ENCODE measurements around the gene SLC37A4.
A peak's percentile ranks its signal among the peaks of the same experiment; 100 is the strongest.

The SLC37A4 gene

GRCh38 chr11:119016216-119017009 is 14.3 kb downstream of the SLC37A4 start:
- H3K4me3 ChIP-seq (ENCODE audit: control insufficient read depth, low read depth, low read length): peak overlapping the region; percentile 98
- no peak for DNase-seq (ENCODE audit: low read depth)

GRCh38 chr11:119015054-119015611 is 15.5 kb downstream of the SLC37A4 start:
- H3K4me3 ChIP-seq (ENCODE audit: control insufficient read depth, low read depth, low read length): no peak overlapping the region
- DNase-seq (ENCODE audit: low read depth): no peak
- TF ChIP-seq, protein P1, sequence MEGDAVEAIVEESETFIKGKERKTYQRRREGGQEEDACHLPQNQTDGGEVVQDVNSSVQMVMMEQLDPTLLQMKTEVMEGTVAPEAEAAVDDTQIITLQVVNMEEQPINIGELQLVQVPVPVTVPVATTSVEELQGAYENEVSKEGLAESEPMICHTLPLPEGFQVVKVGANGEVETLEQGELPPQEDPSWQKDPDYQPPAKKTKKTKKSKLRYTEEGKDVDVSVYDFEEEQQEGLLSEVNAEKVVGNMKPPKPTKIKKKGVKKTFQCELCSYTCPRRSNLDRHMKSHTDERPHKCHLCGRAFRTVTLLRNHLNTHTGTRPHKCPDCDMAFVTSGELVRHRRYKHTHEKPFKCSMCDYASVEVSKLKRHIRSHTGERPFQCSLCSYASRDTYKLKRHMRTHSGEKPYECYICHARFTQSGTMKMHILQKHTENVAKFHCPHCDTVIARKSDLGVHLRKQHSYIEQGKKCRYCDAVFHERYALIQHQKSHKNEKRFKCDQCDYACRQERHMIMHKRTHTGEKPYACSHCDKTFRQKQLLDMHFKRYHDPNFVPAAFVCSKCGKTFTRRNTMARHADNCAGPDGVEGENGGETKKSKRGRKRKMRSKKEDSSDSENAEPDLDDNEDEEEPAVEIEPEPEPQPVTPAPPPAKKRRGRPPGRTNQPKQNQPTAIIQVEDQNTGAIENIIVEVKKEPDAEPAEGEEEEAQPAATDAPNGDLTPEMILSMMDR (conservative IDR thresholded peaks at IDR 0.05; ENCODE audit: control insufficient read depth, insufficient read depth, low read depth, low read length): peak; percentile 9

More at GRCh38 chr11:119016216-119017009, 14.3 kb downstream of the SLC37A4 start:
- TF ChIP-seq, protein P1 (conservative IDR thresholded peaks at IDR 0.05; ENCODE audit: control insufficient read depth, insufficient read depth, low read depth, low read length): no peak

GRCh38 chr11:119014209-119014924 is 16.3 kb downstream of the SLC37A4 start:
- H3K4me3 ChIP-seq (ENCODE audit: control insufficient read depth, low read depth, low read length): no peak overlapping the region
- TF ChIP-seq, protein P1 (conservative IDR thresholded peaks at IDR 0.05; ENCODE audit: control insufficient read depth, insufficient read depth, low read depth, low read length): no peak
- no peak for DNase-seq (ENCODE audit: low read depth)

- TF ChIP-seq, protein P1 (conservative IDR thresholded peaks at IDR 0.05; ENCODE audit: control insufficient read depth, insufficient read depth, low read depth, low read length): no peak
- DNase-seq (ENCODE audit: low read depth): no peak
- no peak overlapping the region for H3K4me3 ChIP-seq (ENCODE audit: control insufficient read depth, low read depth, low read length)
Observed at GRCh38 chr11:119012629-119013170, 18.0 kb downstream of the SLC37A4 start.

GRCh38 chr11:119011476-119012053 is 19.1 kb downstream of the SLC37A4 start:
- no peak overlapping the region for H3K4me3 ChIP-seq (ENCODE audit: control insufficient read depth, low read depth, low read length)
- DNase-seq (ENCODE audit: low read depth): no peak
- TF ChIP-seq, protein P1 (conservative IDR thresholded peaks at IDR 0.05; ENCODE audit: control insufficient read depth, insufficient read depth, low read depth, low read length): no peak

DNA sequence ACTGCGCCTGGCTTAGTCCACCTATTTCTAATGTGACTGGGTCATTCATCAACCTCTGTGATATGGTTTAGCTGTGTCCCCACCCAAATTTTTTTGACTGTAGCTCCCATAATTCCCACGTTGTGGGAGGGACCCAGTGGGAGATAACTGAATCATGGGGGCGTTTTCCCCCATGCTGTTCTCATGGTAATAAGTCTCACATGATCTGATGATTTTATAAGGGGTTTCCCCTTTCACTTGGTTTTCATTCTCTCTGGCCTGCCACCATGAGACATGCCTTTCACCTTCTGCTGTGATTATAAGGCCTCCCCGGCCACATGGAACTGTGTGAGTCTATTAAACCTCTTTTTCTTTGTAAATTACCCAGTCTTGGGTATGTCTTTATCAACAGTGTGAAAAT is 24.0 kb downstream of the SLC37A4 start:
- TF ChIP-seq, protein P1 (conservative IDR thresholded peaks at IDR 0.05; ENCODE audit: control insufficient read depth, insufficient read depth, low read depth, low read length): no peak
- no peak overlapping the region for H3K4me3 ChIP-seq (ENCODE audit: control insufficient read depth, low read depth, low read length)
- DNase-seq (ENCODE audit: low read depth): no peak

Measured in fibroblast of mammary gland (primary cell).